Ishikawa (cell line): Measurements from ENCODE around the gene ESRRA.

Source experiments
- EGR1 ChIP-seq: IDR thresholded peaks from 2 replicates; pipeline ENCODE4 v1.6.1; 2012
- MAX ChIP-seq: IDR thresholded peaks from 2 replicates; pipeline ENCODE4 v1.6.1; 2012
- RAD21 ChIP-seq: IDR thresholded peaks from 2 replicates; pipeline ENCODE4 v1.6.1; 2012; ENCODE audit warnings: low read depth

GRCh38 chr11:64286801-64287159 lies 18.5 kb upstream of the ESRRA start:
- TF ChIP-seq EGR1 (no peak), MAX (no peak), RAD21 (no peak)
